HL-60 (cell line): ENCODE measurements around the gene SAMD3.
"Not testable (repeated sequence)": the region's sequence is repeated elsewhere in the genome, so short reads cannot be mapped to it uniquely, and the experiment has no call there.

Experiments
- DNase-seq, 2 experiments: peaks; one replicate each; pipeline ENCODE4 v3.0.0-alpha.2; 2010 to 2020; ENCODE audit warnings: low read depth in 1 of 2, low spot score in 1 of 2
- H3K27ac ChIP-seq: fragments of 250-450 bp; sonication (Bioruptor Pico); replicated peaks from 2 replicates; pipeline ENCODE4 v1.5.1; 2020; ENCODE audit warnings: mild to moderate bottlenecking, moderate library complexity
- H3K27me3 ChIP-seq: fragments of 250-450 bp; sonication (Bioruptor Pico); 2 replicates; pipeline ENCODE4 v1.5.1; 2021; ENCODE audit warnings: mild to moderate bottlenecking, moderate library complexity; ENCODE audit not compliant: insufficient read depth, poor library complexity, severe bottlenecking
- H3K4me3 ChIP-seq: replicated peaks from 2 replicates; pipeline ENCODE4 v1.5.1; 2011; ENCODE audit warnings: mild to moderate bottlenecking, control low read depth, low read length; ENCODE audit not compliant: insufficient read depth
- GABPA ChIP-seq: IDR thresholded peaks from 2 replicates; pipeline ENCODE4 v1.6.1; 2012; ENCODE audit warnings: low read depth
- POLR2AphosphoS5 ChIP-seq: IDR thresholded peaks from 2 replicates; pipeline ENCODE4 v1.6.1; 2012; ENCODE audit warnings: low read depth
- SPI1 ChIP-seq: IDR thresholded peaks from 2 replicates; pipeline ENCODE4 v1.6.1; 2012; ENCODE audit warnings: low read depth, mild to moderate bottlenecking, borderline replicate concordance
- TF ChIP-seq, protein P1 (sequence below): IDR thresholded peaks from 2 replicates; pipeline ENCODE4 v1.6.1; 2012; ENCODE audit warnings: low read depth; ENCODE audit not compliant: insufficient replicate concordance
- TF ChIP-seq, protein P2 (sequence below): IDR thresholded peaks from one replicate; pipeline ENCODE4 v1.5.1; 2011; ENCODE audit warnings: low read length, control low read depth, inconsistent platforms; ENCODE audit not compliant: insufficient read depth

SAMD3 gene

DNA sequence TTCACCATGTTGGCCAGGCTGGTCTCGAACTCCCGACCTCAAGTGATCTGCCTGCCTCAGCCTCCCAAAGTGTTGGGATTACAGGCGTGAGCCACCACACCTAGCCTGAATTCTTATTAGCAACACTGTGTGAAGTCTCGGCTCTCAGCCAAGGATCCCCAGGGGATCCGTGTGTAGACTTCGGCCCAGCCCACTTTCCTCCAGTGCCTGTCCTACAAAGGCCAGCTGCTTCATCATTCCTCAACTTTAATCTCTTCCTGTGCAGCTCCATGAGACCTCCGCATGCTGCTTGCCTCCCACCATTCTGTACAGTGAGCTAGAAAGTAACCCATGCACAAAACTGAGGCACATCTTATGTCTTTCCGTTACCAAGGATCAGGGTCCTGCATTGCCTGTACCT is 71.8 kb downstream of the SAMD3 start:
- no peaks in the 10 kb centered on the region for H3K27me3 ChIP-seq
- DNase-seq = no peak
- H3K4me3 ChIP-seq = no peak overlapping the region
- no peak overlapping the region for H3K27ac ChIP-seq
- TF ChIP-seq POLR2AphosphoS5 = no peak
- TF ChIP-seq, protein P1, sequence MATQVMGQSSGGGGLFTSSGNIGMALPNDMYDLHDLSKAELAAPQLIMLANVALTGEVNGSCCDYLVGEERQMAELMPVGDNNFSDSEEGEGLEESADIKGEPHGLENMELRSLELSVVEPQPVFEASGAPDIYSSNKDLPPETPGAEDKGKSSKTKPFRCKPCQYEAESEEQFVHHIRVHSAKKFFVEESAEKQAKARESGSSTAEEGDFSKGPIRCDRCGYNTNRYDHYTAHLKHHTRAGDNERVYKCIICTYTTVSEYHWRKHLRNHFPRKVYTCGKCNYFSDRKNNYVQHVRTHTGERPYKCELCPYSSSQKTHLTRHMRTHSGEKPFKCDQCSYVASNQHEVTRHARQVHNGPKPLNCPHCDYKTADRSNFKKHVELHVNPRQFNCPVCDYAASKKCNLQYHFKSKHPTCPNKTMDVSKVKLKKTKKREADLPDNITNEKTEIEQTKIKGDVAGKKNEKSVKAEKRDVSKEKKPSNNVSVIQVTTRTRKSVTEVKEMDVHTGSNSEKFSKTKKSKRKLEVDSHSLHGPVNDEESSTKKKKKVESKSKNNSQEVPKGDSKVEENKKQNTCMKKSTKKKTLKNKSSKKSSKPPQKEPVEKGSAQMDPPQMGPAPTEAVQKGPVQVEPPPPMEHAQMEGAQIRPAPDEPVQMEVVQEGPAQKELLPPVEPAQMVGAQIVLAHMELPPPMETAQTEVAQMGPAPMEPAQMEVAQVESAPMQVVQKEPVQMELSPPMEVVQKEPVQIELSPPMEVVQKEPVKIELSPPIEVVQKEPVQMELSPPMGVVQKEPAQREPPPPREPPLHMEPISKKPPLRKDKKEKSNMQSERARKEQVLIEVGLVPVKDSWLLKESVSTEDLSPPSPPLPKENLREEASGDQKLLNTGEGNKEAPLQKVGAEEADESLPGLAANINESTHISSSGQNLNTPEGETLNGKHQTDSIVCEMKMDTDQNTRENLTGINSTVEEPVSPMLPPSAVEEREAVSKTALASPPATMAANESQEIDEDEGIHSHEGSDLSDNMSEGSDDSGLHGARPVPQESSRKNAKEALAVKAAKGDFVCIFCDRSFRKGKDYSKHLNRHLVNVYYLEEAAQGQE = no peak
- no peak for TF ChIP-seq GABPA
- TF ChIP-seq, protein P2, sequence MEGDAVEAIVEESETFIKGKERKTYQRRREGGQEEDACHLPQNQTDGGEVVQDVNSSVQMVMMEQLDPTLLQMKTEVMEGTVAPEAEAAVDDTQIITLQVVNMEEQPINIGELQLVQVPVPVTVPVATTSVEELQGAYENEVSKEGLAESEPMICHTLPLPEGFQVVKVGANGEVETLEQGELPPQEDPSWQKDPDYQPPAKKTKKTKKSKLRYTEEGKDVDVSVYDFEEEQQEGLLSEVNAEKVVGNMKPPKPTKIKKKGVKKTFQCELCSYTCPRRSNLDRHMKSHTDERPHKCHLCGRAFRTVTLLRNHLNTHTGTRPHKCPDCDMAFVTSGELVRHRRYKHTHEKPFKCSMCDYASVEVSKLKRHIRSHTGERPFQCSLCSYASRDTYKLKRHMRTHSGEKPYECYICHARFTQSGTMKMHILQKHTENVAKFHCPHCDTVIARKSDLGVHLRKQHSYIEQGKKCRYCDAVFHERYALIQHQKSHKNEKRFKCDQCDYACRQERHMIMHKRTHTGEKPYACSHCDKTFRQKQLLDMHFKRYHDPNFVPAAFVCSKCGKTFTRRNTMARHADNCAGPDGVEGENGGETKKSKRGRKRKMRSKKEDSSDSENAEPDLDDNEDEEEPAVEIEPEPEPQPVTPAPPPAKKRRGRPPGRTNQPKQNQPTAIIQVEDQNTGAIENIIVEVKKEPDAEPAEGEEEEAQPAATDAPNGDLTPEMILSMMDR = no peak
- no peak for TF ChIP-seq SPI1

DNA sequence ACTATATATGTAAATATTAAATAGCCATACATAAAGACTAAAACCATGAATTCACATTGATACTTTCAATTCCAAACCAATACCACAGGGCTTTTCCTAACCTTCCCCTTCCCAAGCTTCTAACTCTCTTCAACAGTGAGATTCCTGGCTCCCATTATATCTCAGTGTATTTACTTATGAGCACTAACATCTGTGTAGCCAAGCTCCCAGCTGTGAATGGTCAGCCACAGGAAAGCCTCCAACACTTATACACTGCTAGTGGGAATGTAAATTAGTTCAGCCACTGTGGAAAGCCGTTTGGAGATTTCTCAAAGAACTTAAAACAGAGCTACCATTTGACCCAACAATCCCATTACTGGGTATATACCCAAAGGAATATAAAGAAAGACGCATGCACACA is 73.7 kb downstream of the SAMD3 start:
- H3K27ac ChIP-seq, DNase-seq, H3K27me3 ChIP-seq, H3K4me3 ChIP-seq: not testable (repeated sequence)

DNA sequence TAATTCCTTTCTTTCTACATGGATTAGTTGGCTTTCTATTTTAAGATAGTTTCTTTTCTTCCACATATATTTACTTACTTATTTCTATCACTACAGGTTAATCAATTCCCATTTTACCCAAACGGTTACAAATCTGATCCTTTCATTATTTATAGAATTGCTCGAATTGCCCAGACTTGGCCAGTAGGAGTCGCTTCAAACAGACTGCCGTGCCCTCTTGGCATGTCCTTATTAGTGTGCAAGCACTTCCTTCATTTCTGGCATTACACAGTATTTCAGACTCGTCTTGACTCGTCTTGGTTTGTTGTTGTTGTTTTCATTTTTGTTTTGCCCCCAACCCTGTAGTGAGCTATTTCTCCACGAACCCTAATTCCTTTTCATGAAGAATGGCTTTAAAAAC is 74.6 kb downstream of the SAMD3 start:
- no peak for DNase-seq
- TF ChIP-seq GABPA (no peak), SPI1 (no peak), POLR2AphosphoS5 (no peak)
- TF ChIP-seq, protein P2 = no peak
- TF ChIP-seq, protein P1 = no peak

DNA sequence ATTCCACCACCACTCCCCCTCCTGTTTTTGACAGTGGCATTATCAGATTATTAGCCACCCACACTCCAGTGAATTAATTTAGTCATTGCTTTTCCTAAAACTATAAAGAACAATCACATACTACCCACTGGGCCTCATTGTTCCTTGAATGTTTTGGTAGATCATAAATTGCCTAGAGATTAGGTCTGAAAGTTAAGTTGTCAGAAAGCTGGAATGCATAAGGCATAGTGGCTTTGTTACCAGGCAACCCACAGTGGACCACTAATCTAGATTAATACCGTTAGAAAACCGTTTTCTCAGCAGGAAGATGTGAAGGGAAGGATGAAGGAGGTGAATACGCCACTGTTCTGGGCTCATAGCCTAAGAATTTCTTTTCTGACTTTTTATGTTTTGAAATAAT is 75.6 kb downstream of the SAMD3 start:
- TF ChIP-seq POLR2AphosphoS5 (no peak), GABPA (no peak), SPI1 (no peak)
- TF ChIP-seq, protein P2 = no peak

More for the DNA sequence above, 74.6 kb downstream of the SAMD3 start:
- H3K27ac ChIP-seq = no peak overlapping the region
- H3K4me3 ChIP-seq = no peak overlapping the region
- no peaks in the 10 kb centered on the region for H3K27me3 ChIP-seq

More for the DNA sequence above, 75.6 kb downstream of the SAMD3 start:
- H3K27ac ChIP-seq = no peak overlapping the region
- H3K4me3 ChIP-seq = no peak overlapping the region
- DNase-seq = no peak
- H3K27me3 ChIP-seq = no peaks in the 10 kb centered on the region
